Fibroblast of mammary gland (primary cell): ENCODE results near the gene GPR31.

Experiments used
- DNase-seq: peaks from one replicate; pipeline ENCODE4 v3.0.0-alpha.2; 2010; ENCODE audit warnings: low read depth
- H3K4me3 ChIP-seq: 2 replicates; pipeline ENCODE4 v1.5.1; 2011; ENCODE audit warnings: low read depth, mild to moderate bottlenecking, low read length, moderate library complexity; ENCODE audit not compliant: control insufficient read depth
- TF ChIP-seq, protein P1 (sequence below): conservative IDR thresholded peaks from 2 replicates; pipeline ENCODE4 v1.5.1; 2011; ENCODE audit warnings: low read depth, low read length, inconsistent platforms; ENCODE audit not compliant: control insufficient read depth, insufficient read depth

The GPR31 gene

DNA sequence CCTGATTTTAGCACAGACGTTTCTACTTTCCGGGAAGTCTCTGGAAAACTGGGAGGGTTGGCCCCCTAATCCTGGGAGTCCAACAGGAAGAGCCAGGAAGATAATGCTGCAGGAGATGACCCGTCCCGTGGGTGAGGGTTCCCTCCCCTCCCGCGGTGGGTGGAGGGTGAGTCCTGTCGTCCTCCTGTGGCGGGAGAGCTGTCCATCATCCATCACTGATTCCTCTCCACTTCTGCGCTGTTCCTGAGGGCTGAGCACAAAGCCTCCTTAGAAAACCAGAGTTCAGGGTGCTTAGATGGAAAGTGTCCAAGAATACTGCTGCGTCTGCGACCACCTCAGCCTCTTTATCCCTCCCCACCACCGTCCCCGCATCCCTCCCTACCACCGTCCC, 40.9 kb downstream of the GPR31 start:
- H3K4me3 ChIP-seq = no peak overlapping the region
- TF ChIP-seq, protein P1, sequence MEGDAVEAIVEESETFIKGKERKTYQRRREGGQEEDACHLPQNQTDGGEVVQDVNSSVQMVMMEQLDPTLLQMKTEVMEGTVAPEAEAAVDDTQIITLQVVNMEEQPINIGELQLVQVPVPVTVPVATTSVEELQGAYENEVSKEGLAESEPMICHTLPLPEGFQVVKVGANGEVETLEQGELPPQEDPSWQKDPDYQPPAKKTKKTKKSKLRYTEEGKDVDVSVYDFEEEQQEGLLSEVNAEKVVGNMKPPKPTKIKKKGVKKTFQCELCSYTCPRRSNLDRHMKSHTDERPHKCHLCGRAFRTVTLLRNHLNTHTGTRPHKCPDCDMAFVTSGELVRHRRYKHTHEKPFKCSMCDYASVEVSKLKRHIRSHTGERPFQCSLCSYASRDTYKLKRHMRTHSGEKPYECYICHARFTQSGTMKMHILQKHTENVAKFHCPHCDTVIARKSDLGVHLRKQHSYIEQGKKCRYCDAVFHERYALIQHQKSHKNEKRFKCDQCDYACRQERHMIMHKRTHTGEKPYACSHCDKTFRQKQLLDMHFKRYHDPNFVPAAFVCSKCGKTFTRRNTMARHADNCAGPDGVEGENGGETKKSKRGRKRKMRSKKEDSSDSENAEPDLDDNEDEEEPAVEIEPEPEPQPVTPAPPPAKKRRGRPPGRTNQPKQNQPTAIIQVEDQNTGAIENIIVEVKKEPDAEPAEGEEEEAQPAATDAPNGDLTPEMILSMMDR = no peak
- no peak for DNase-seq

DNA sequence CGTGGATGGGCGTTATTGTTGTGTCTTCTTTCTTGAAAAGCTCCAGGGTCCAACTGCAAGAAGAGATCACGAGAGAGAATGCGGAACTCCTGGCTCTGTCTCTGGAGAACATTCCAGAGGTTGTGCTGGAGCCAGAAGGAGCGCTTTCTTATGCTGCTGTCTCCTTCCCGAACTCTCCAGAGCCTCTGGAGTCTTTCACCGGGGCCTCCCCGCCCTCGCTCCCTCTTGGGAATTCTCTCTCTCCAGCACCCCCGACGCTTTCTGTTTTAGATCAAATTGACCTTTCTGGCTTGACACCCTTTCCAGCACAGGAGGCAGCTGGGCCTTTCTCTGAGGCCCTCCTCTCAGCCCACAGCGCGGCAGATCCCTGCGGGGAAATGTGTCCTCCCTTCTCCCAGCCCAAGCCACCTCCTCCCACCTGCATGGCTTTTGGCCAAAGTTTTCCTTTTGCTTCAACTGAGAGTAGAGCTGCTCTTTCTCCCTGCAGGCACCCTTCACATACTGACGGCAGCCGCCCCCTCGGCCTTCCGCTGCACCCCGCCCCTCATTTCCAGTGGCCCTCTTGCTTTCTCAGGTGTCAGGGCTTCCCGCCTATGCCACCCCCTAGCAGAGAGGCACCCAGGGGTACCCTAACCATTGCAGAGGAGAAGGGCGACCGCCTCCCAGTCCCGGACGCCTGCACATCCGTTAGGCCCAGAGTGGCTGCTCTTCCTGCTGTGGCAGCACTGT, 41.5 kb downstream of the GPR31 start:
- no peak overlapping the region for H3K4me3 ChIP-seq
- TF ChIP-seq, protein P1 = no peak
- DNase-seq = peak; percentile 2

DNA sequence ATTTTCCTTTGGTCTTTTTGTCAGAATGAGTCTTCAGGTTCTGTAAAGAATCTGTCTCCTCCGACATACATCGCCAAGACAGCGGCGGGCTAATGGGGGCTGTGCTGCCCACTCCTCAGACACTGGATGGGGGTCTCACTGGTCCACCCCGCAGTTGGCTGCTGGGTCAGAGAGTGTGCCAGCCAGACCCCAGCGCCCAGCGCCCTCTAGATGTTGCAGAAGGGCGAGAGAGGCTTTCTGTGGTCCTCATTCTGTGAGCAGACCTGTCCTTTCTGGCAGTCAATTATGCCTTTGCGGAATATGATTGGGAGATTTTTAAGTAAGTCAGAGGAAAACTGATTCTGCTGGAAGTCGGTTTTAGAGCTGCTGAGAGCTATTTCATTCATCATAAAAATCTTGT, 42.7 kb downstream of the GPR31 start:
- no peak overlapping the region for H3K4me3 ChIP-seq
- TF ChIP-seq, protein P1 = no peak
- DNase-seq = no peak

DNA sequence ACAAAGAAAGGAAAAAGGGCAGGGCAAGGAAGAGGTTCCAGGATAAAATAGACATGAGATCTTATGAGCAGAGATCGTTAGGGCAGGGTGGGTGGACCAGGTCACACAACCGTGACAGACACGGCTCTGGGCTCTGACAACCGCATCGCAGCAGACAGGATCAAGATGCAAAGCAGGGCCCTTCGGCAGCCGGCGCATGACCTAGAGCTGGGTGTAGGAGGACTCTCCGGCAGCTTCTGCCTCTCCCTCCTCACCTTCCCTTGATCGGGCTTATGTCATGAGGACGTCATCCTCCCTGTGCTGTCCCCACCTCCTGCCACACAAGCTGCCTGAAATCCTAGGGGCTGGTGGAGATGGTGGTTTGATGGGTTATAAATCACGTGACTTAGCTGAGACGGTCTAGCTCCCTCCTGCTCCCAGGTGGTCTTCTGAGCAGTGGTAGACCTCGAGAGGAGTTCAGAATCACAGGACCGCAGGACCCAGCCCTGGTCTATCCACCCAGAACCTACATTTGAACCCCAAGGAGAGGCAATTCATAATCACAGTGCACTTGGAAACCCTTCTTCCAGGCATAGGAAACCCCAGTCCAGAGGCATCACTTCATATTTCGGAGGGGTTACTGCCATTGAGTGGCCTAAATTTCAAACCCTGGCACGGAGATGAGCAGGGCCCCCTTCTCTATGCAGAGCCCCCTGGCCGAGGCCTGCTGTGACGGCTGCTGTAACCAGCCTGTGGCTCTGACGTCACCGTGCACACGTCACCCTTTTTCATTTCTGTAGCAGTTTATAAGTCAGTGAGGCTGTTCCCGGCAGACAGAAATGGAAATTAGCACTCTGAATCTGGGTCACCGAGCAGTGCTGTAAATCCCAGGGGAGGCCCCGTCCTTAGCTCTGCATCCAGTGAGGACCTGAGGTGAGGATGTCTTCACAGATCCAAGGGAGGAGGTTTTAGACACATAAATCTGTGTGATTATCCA, 43.6 kb downstream of the GPR31 start:
- TF ChIP-seq, protein P1 = no peak

DNA sequence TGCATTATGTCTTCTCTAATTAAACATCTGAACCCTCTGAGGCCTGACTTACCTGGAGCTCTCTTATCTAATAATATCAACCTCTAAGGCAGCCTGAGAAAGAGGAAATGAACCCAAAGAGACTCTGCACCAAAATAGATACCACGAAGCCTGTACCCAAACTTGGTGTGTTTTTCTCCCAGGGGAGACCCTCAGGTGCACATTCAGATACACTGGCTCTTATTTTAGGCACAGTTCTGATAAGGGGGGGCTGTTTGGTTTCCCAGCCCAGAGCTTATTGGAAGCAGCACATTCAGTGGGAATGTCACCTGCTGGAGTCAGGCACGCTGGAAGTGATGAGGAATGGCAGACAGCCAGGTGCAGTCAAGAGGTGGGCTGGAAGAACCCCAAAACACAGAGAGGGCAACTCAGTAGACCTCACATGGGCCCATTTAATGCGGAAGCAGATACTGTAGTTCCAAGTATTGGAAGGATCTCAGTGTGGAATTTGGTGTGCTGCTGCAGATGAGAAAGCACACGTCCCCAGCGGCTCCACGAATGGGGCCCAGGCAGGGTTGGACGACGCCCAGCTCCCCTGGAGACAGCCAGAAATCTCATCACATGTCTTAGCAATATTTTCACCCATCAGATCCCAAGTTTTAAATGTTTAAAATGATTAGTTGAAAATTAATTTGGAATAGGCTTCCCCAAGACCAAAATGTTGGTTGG, 44.6 kb downstream of the GPR31 start:
- no peak overlapping the region for H3K4me3 ChIP-seq
- TF ChIP-seq, protein P1 = no peak
- no peak for DNase-seq

More for the DNA sequence above, 43.6 kb downstream of the GPR31 start:
- no peak overlapping the region for H3K4me3 ChIP-seq
- no peak for DNase-seq

DNA sequence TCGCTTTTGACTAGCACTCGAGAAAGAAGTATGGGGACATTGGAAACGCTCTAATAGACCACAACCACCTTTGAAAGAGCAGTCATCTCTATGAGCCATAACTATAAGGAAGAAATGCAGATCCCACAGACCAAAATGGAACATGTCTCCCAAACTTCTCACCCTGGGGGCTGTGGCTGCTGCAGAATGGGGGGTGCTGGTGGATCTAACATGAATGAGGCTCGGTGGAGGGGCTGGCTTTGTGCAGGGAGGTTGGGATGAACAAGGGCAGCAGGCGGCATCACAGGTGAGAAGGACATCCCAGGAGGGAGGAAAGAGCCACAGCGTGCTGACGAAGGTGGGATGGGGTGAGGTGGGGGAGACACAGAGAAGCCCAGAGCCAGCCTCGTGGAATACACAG, 45.4 kb downstream of the GPR31 start:
- no peak for DNase-seq
- no peak overlapping the region for H3K4me3 ChIP-seq
- TF ChIP-seq, protein P1 = no peak
